Prostate gland (tissue), 2 donors: Measurements from ENCODE around the gene TEX54. TPM values are rescaled to one million over a fixed set of nuclear protein-coding genes. Genes with fewer than 3 reads are reported as not detected.

Source experiments
- DNase-seq: peaks from one replicate; pipeline ENCODE4 v3.0.0-alpha.2; 2019; ENCODE audit warnings: low spot score
- H3K27ac ChIP-seq, 2 donors: fragments of 200-600 bp; sonication (generic); 2 replicates each; pipeline ENCODE4 v1.5.1; 2017 to 2019
- H3K27me3 ChIP-seq: fragments of 200-600 bp; sonication (generic); replicated peaks from 2 replicates; pipeline ENCODE4 v1.5.1; 2019; ENCODE audit not compliant: insufficient read depth
- H3K36me3 ChIP-seq, 2 donors: fragments of 200-600 bp; sonication (generic); 1 replicate in 1 of 2; 2 replicates in 1 of 2; pipeline versions ENCODE4 v1.5.1 to v1.8.1; 2017 to 2019
- H3K4me1 ChIP-seq: fragments of 200-600 bp; sonication (generic); replicated peaks from 2 replicates; pipeline ENCODE4 v1.5.1; 2019
- H3K4me3 ChIP-seq, 2 donors: fragments of 200-600 bp; sonication (generic); 2 replicates each; pipeline ENCODE4 v1.5.1; 2017 to 2019
- H3K9me3 ChIP-seq: fragments of 200-600 bp; sonication (generic); 2 replicates; pipeline ENCODE4 v1.5.1; 2017
- CTCF ChIP-seq, 4 experiments: fragments of 200-600 bp in 2 of 4; fragments of 450-650 bp in 2 of 4; sonication (generic) in 2 of 4; IDR thresholded peaks; 1 replicate in 3 of 4; 2 replicates in 1 of 4; pipeline ENCODE4 v1.5.1; 2016 to 2019; ENCODE audit warnings: antibody characterized with exemption in 4 of 4, mild to moderate bottlenecking in 2 of 4, moderate library complexity in 2 of 4
- POLR2A ChIP-seq: fragments of 450-650 bp; IDR thresholded peaks from one replicate; pipeline ENCODE4 v1.6.1; 2016; ENCODE audit warnings: antibody characterized with exemption, mild to moderate bottlenecking
- POLR2AphosphoS5 ChIP-seq: sonication (generic); formaldehyde crosslinking; IDR thresholded peaks from one replicate; pipeline ENCODE4 v1.6.1; 2017; ENCODE audit warnings: antibody characterized with exemption
- WGBS: methylation state at CpG from one replicate; pipeline ENCODE4 v1.1.5; 2018; 5-methylcytosine and 5-hydroxymethylcytosine counted together
- intact Hi-C: fragments of 100-400 bp; cut with DNase I; formaldehyde crosslinking; loops from one replicate; pipeline ENCODE4 v1.14.2; 2022
- total RNA-seq, 2 donors: library from RNA; depleted of rRNA; stranded (reverse); fragments of >200 nt; gene quantifications; one replicate each; pipeline ENCODE4 v1.1.0, GENCODE V29; 2016

TEX54 gene
- total RNA-seq, 2 donors from 2014 or later = not detected

GRCh38 chr11:62823677-62824076 is 9.0 kb downstream of the TEX54 start:
- H3K27me3 ChIP-seq = no peaks in the 10 kb centered on the region
- intact Hi-C loops = no loop called here
- H3K4me1 ChIP-seq = no peaks in the 10 kb centered on the region
- no peak overlapping the region for H3K4me3 ChIP-seq
- DNase-seq = no peak
- no peak overlapping the region for H3K27ac ChIP-seq
- TF ChIP-seq POLR2AphosphoS5 (no peak), CTCF (IDR thresholded peaks at IDR 0.05) (no peak), POLR2A (no peak)
- H3K36me3 ChIP-seq = peaks cover 19 to 32% of the 10 kb centered on the region in 2 donors
- H3K9me3 ChIP-seq = no peaks in the 10 kb centered on the region
- 95% methylated on average over 3 of the region's 3 CpGs for WGBS

GRCh38 chr11:62817129-62817528 is 15.5 kb downstream of the TEX54 start:
- intact Hi-C loops = no loop called here
- 83% methylated on average over 4 of the region's 4 CpGs for WGBS
- no peak for DNase-seq

GRCh38 chr11:62816557-62816956 is 16.1 kb downstream of the TEX54 start:
- H3K4me3 ChIP-seq = no peak overlapping the region
- TF ChIP-seq CTCF (IDR thresholded peaks at IDR 0.05) (no peak), POLR2AphosphoS5 (no peak), POLR2A (no peak)
- intact Hi-C loops = no loop called here
- no peaks in the 10 kb centered on the region for H3K27me3 ChIP-seq
- H3K36me3 ChIP-seq = no peaks in the 10 kb centered on the region
- DNase-seq = no peak
- H3K4me1 ChIP-seq = no peaks in the 10 kb centered on the region
- H3K9me3 ChIP-seq = no peaks in the 10 kb centered on the region
- 82% methylated on average over 8 of the region's 8 CpGs for WGBS
- no peak overlapping the region for H3K27ac ChIP-seq

More at GRCh38 chr11:62817129-62817528, 15.5 kb downstream of the TEX54 start:
- H3K4me1 ChIP-seq = no peaks in the 10 kb centered on the region
- H3K36me3 ChIP-seq = no peaks in the 10 kb centered on the region
- H3K27ac ChIP-seq = no peak overlapping the region
- no peaks in the 10 kb centered on the region for H3K27me3 ChIP-seq
- H3K4me3 ChIP-seq = no peak overlapping the region
- TF ChIP-seq CTCF (IDR thresholded peaks at IDR 0.05) (no peak), POLR2AphosphoS5 (no peak), POLR2A (no peak)
- no peaks in the 10 kb centered on the region for H3K9me3 ChIP-seq

GRCh38 chr11:62811659-62812058 is 21.0 kb downstream of the TEX54 start:
- DNase-seq = no peak
- Histone ChIP-seq H3K36me3 (no peaks in the 10 kb centered on the region), H3K27ac (no peak overlapping the region), H3K4me3 (no peak overlapping the region), H3K27me3 (no peaks in the 10 kb centered on the region), H3K4me1 (no peaks in the 10 kb centered on the region), H3K9me3 (no peaks in the 10 kb centered on the region)
- 92% methylated on average over 2 of the region's 2 CpGs for WGBS
- TF ChIP-seq CTCF (IDR thresholded peaks at IDR 0.05) = no peak
- TF ChIP-seq POLR2A = no peak
- TF ChIP-seq POLR2AphosphoS5 = no peak
- intact Hi-C loops = no loop called here

- H3K4me3 ChIP-seq = no peak overlapping the region
- no peaks in the 10 kb centered on the region for H3K9me3 ChIP-seq
- H3K36me3 ChIP-seq = no peaks in the 10 kb centered on the region
- TF ChIP-seq CTCF (IDR thresholded peaks at IDR 0.05) = no peak
- no peak for TF ChIP-seq POLR2AphosphoS5
- TF ChIP-seq POLR2A = no peak
- no peak for DNase-seq
- WGBS = 19% methylated on average over 1 of the region's 1 CpG
- no peak overlapping the region for H3K27ac ChIP-seq
- no peaks in the 10 kb centered on the region for H3K27me3 ChIP-seq
- intact Hi-C loops = no loop called here
- H3K4me1 ChIP-seq = no peaks in the 10 kb centered on the region
Measured at GRCh38 chr11:62810748-62811147, 21.9 kb downstream of the TEX54 start.
